Left lobe of liver (tissue), 2 donors: ENCODE data around the gene CYP26B1. TPM values are rescaled to one million over a fixed set of nuclear protein-coding genes. Genes with fewer than 3 reads are reported as not detected.
A peak's percentile ranks its signal among the peaks of the same experiment; 100 is the strongest.

Experiments
- ATAC-seq: fragments of 200-7000 bp; cut with Tn5 transposase; one replicate; pipeline ENCODE4 v1.9.1; 2020; ENCODE audit warnings: mild to moderate bottlenecking, moderate library complexity
- DNase-seq: peaks from one replicate; pipeline ENCODE4 v3.0.0-alpha.2; 2020; ENCODE audit warnings: low spot score
- total RNA-seq: library from RNA; stranded (reverse); gene quantifications from one replicate; pipeline ENCODE4 v1.2.1, GENCODE V29; 2021
- donor health status: DM: no; HTN: no; CAD: no; lungs with moderate emphysema.
- donor health status: DM: no; HTN: yes; CAD: no.

Gene CYP26B1
- total RNA-seq, 1 donor from 2014 or later: 4.4 TPM

DNA sequence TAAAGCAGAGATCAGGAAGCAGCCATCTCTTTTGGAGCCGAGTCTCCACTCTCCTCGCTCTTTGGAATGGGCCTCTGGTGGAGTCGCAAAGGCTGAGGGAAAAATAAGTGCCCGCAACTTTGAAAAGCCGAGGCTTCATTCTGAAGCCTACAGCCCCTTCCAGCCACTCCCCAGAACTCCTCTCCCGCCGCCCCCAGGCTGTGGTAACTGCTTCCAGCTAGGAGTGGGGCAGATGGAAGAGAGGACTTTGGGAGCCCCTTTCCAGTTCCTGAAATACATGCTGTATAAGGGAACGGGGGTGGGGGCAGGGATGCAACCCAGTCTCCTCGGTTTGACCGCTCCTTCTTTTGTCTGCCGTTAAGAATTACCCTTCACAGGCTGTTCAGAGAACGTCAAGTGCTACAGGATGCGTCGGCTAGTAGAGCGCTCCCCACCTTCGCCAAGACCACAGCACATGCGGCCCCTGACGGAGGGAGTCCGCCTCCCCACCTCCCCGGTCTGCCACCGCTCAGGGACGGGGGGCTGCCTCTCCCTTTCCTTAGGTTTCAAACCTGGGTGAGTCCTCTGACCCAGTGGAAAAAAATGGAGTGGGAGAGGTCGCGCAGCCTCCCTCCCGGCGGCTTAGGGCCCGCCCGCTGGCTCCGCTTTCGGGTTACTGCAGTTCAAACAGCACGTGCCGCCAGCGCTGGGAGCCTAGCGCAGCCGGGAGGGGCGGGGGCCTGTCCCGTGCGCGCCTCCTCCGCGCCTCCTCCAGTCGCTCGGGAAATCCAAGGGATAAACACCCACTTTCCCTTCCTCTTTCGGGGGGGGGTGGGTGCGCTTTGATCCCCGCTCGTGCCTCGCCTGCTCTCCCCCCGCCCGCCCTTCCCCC is 4.9 kb downstream of the CYP26B1 start:
- ATAC-seq (peak; percentile 65), DNase-seq (peak; percentile 71)

DNA sequence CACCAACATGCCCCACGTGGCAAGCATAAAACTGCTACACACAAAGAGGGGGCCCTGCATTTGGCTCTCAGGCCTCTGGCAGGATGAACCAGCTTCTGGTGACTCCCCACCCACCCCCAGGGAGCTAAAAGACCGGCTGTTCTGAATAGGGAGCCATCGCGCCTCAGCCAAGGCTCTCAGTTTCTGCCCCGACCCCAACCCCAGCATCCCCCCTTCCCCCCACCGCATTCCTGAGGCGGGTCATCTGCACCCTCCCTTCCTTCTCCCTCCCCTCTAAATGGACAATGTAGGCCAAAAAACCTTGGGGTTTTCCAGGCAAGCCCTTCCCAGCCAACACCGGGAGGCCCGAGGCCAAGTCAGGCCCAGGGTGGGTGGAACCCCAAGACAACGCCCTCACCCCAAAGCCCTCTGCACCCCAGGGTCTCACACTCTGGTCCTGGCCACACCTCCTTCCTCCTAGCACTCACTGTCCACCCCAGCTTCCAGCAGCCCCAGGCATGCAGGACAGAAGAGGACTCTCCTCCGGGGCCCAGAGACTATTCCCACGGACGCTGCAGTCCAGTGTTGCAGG is 5.7 kb downstream of the CYP26B1 start:
- DNase-seq (peak; percentile 45), ATAC-seq (no peak)

DNA sequence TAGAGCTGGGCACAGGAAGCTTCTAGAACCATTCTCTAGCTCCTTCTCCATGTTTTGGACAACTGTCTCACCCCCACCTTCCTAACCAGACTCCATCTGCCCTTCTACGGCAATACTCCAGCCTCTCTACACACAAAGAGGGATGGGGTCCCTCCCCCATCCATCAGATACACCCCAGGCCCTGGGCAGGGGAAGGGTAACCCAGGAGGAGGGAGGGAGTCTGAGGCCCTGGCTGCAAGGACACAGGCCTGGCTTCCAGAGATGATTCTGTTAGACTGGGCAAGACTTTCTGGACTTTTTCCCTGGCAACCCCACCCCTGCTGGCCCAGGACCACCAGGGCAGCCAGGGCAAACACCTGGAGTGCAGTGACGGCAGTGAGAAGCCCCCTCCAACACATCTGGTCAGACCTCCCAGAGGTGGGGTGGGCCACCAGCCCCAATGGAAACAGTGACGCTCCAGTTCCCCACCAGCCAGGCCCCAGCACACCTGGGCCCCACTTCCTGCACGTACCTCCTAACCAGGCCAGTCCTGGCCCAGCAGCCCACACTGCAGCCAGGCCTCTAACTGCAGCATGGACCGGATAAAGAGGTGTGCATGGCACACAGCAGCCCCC is 6.5 kb downstream of the CYP26B1 start:
- ATAC-seq (no peak), DNase-seq (peak; percentile 41)

DNA sequence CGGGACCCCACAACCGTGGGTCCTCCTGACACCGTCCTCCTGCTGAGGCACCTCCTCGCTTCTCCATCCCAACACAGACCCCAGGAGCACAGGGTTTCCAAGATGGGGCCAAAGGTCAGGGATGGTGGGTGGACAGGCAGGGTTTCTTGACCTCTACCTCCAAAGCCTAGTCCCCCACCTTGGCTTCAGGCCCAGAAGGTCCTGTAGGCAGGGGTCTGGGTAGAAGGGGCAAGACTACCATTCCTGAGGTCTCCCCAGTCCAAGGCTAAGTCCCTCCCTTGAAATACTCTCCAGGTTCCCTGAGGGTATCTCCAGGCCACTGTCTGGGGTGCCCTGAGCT is 7.1 kb downstream of the CYP26B1 start:
- DNase-seq (no peak), ATAC-seq (no peak)

DNA sequence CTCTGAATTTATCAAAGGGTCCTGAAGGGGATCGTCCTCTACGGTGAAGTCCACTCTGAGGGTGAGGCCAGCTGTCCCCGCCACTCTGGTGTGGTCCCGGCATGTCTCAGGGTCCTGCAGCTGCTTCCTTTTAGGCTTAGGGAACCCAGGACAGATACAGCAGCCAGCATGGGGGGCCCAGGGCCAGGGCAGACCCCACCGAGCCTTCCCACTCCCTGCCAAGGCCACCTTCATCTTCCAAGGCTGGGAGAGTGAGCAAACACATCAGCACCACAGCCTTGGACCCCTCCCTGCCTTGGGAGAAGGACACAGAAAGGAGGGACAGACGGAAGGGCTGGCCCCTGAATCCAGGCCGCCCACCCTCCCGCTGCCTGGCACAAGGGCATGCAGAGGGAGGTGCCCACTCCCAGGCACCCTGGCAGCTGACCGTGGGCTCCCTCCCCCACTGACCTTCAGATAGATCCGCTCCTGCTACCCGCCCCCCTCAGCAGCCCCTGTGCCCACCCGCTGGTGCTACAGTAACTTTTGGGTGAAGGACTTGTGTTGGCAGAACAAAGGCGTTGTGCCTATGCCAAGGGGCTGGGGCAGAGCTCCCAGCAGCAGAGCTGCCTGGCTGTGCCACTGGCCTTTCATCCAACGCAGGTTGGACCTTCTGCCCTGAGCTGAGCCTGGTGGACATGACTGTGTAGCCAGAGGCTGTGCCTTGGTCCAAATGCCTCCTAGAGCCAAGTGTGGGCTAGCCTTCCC is 7.6 kb downstream of the CYP26B1 start:
- ATAC-seq: no peak
- DNase-seq: peak; percentile 48

DNA sequence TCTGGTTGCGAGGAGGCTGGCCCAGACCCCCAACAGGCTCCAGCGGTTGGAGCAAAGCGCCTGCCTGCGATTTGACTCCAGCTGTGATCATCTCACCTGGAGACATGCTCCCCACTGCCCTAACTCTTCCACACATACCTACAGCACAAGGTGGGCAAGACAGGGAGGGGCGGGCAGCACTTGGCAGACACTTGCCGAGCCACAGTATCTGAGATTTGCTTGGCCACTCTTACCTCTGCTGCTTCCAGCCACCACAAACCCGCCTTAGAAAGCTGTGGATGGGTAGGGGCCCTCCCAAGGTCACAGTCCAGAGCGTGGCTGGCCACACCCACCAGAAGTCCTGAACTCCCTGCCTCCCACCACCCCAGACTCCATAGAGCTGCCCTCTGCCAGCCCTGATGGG is 8.2 kb downstream of the CYP26B1 start:
- DNase-seq: no peak
- no peak for ATAC-seq

DNA sequence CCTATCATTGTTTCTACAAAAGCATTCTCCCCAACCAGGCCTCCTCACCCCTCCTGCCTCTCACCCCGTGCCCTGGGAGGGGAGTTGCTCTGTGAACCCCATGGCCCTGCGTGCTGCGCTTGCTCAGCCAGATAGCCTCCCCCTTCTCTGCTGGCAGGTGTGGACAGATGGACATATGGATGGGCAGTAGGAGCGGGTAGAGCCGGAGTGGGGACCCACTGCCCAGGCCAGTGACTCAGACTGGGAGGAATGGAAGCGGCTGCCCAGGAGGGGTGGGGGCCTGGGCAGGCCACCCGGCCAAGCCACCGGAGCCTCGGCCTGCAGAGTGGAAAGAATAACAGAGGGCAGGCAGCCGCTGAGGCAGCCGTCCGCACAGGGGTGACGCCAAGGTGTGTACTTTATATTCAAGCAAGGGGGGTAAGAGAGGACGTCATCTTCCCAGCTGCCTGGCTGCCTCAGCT is 8.7 kb downstream of the CYP26B1 start:
- DNase-seq (peak; percentile 39), ATAC-seq (no peak)

DNA sequence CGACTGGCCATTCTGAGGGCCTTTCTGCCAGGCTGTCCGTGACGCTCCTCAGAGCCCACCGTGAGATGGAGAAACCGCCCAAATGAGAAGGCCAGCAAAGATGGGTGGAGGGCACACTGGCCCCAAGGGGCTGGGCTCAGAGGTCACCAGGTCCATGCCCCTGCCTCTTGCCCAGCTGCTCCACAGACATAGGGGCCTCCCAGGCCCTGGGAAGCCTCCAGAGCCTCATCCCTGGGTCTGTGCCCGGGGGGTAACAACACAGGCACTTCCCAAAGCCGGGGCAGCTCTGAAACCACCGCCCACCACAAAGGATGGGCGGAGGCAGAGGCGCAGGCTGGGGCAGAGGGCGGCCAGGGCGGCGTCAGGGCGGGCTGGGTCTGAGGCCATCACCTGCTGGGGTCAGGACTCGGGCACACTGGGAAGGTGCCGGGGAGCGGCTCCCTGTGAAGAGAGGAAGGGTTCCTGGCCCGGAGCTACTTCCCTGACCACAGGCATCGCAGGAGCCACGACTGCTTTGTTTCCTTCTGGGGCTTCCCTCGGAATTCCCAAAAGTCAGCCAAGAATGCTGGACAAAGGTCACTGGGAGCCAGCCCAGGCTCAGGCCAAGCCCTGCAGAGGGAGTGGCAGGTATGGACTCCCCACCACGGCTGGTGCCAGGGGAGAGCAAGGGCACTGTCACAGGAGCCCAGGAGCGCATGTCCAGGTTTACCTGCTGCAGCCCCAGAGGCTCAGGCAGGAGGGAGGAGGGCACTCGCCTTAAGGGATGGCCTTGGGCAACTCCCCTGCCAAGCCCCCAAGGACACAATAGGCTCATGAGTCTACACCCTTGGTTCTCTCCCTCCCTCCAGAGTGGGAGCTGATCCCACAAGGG is 9.4 kb downstream of the CYP26B1 start:
- peak; percentile 86 for ATAC-seq
- peak; percentile 85 for DNase-seq

DNA sequence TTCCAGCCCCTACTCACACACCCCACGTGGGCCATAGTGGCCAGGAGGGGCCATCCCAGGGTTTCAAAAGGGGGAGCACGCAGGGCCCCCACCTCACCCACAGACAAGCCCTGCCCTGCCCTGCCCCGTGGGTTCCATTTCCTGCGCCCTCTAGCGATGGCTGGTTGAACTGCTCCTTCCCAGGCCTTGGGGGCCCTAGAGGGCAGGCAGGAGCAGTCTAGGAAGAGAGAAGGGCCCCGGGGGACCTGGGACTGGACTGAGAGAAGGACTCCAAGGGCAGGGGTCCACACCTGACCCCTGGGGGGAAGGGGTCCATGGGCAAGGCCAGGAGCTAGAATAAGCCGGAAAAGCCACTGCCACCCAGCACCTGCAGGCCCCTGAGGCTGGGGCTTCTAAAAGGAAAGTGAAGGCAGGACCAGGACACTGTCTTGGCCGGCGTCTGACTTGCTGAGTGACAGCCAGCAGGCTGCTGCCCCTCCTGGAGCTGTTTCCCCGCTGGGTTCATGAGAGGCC is 10.1 kb downstream of the CYP26B1 start:
- DNase-seq (peak; percentile 65), ATAC-seq (peak; percentile 72)

DNA sequence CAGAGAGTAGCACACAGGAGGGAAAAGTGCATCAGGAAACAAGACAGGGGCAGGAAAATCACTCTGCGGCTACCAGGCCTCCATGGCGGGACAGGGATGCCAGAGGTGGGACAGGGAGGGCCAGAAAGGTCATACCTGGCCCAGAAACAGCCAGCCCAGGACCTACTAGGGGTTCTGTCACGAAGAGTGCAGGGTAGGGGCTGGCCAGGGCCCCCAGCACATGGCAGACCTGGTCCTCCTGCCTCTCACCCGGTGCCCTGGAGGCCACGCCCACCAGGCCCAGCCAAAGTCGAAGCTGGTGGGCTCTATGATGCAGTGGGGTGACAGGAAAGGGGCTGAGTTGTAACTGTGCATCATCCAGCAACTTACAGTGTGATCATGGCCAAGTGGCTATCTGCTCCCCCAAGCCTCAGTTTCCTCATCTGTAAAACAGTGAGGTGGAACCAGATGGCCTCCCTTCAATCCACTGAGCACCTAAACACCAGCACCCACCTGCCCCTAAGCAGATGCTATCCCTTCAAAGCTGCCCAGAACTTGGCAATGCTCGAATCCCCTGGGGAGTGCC is 10.6 kb downstream of the CYP26B1 start:
- ATAC-seq (no peak), DNase-seq (no peak)

DNA sequence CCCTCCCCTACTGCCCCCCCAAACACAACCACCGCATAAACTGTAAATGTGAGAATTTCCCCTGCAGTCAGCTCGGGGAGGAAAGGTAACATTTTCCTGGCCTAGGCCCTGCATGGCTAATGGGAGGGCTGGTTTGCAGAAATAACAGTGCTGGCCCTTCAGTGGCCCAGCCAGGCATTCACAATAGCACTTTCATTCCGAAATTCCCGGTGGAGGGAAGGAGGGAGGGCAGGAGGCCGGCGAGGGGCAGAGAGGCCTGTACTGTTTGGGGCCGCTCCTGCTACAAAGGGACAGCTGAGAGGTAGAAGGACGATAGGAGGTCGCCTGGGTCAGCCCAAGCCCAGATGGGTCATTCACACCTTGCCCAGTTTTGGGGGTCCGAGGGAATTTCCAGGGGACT is 11.3 kb downstream of the CYP26B1 start:
- ATAC-seq (no peak), DNase-seq (no peak)

DNA sequence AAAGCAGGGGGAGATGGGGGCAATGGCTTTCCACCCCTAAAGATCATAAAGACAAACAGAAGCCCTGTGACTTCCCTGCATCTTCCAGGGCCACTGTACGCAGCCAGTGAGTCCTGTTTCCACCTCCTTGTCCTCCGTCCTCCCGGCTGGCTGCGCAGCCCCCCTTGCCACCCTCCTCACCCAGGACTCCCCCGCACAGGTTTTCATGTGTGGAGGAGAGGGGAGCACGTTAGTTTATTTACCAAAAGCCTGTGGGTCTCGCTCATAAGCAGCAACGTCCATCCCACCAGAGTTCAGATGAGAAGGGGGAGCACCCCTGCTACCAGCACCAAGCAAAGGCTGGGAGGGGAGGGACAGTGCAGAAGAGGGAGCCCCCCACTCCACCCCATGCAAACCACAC is 11.7 kb downstream of the CYP26B1 start:
- DNase-seq: no peak
- no peak for ATAC-seq

DNA sequence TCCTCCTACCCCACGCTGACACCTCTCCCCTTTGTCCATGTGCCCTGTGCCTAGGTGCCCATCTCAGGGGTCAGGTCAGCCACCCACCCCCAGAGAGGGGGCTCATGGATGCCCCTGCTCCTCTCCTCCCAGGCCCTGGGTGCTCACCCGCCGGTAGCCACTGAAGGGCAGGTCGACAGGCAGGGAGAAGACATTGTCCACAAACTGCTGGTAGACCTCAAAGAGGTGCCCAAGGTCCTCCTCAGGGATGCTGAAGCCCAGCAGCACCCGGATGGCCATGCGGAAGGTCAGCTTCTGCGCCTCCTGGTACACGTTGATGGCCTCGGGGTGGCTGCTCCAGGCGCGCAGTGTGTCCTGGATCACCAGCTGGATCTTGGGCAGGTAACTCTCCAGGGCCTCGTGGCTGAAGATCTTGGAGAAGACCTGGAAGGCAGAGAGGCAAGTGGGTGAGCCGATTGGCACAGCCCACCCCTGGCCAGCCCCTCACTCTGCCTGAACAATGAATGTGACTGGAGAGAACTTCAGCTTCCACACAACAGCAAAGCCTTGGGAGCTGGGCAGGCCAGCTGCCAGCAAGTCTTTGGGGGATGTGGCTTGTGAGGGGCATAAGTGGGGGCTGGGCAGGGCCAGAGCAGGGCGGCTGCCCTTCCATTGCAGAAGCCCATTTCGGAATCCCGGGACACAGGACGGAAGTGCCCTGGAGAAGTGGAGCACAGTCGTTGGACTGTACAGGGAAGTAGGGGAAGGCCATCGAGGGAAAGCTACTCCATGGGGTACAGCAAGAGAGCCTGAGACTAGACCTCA is 12.5 kb downstream of the CYP26B1 start:
- DNase-seq: no peak
- ATAC-seq: no peak

DNA sequence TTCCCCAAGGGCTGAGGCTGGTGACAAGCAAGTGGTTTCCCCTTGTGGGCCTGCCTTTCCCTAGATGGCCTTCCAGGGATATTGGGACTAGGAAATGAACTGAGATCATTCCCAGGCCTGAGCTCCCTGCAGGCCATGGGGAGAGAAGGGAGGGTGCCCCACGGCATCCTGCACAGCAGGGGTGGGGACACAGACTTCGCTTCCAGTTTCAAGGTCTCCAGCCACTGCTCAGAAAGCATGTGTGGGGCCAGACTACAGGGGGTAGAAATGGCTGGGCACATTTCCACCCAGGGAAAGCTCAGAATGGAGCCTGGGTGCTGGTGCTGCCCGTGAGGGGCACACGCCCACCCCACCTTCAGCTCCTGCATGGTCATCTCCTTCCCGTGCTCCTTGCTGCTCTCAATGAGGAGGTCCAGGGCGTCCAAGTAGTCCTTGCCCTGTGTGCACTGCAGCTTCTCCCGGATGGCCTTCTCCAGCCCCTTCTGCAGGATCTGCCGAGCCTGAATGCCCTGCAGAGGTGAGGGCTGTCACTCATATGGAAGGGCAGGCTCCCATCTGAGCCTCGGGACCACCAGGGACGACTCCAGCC is 13.2 kb downstream of the CYP26B1 start:
- ATAC-seq (no peak), DNase-seq (no peak)

DNA sequence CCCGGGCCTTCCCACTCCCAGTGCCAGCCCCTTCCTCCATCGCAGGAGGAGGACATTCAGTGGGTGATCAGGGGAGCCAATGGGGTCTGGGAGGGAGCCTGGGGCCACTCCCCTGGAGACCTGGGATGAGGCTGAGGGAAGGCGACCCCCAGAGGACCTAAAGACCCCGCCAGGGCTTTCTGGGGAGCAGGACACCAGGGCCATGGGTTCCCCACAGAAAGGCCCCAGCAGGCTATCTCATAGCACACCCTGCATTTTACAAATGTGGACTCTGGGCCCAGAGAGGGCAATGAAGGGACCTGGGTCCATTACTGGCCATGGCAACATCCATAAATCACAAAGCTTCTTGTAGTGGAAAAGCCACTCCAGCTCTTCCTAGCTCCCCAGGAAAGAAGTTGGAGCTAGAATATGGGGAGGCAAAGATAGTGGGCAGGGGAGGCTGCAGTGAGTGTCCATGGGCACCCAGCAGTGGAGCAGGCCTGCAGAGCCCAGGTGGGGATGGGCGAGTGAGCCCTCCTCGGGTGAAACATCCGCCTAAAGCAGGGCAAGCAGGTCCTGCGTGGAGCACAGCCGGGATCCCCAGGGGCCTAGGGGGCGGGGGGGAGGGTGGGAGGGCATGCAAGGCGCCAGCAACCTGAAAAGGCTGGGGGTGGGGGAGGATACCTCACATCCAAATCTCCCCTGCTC is 13.8 kb downstream of the CYP26B1 start:
- no peak for ATAC-seq
- DNase-seq: no peak

DNA sequence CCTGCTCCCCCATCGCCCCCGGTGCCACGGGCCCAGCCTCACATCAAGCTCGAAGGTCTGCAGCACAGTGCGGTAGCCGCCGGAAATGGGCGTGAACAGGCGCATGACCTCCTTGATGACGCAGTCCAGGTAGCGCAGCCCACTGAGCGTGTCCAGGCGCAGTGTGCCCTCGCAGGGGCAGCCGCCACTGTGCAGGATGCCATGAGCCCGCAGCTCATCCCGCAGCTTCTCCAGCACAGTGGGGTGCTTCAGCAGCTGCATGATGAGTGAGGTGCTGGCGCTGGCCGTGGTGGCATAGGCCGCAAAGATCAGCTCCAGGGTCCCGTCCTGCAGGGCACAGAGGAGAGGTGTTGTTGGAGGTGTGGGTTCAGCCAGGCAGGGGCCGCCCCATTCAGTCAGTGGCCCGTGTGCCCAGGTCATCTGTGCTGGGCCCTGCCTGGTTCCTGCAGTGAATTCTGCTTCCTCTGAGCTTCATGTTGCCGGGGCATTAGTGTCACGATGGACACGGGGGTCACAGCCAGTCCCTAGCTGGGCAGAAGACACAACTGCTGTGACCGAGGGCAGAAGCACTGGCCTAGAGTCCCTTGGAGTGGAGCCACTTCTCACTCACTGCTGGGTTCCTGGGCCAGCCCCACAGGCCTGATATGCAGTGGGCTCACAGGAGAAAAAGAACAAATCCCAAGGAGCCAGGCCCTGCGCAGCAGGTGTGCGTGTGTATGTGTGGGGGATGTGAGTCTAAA is 14.5 kb downstream of the CYP26B1 start:
- DNase-seq (no peak), ATAC-seq (no peak)
